Vagina (tissue), 2 donors: Measurements from ENCODE around the gene KRTAP10-3. TPM values are rescaled to one million over a fixed set of nuclear protein-coding genes. Genes with fewer than 3 reads are reported as not detected.
A peak's percentile ranks its signal among the peaks of the same experiment; 100 is the strongest.

Experiments
- DNase-seq, 2 donors: peaks; one replicate each; pipeline ENCODE4 v3.0.0-alpha.2; 2017; ENCODE audit errors: extremely low spot score in 2 of 2
- H3K27ac ChIP-seq: fragments of 200-600 bp; sonication (generic); one replicate; pipeline ENCODE4 v1.5.1; 2019
- H3K27me3 ChIP-seq: fragments of 200-600 bp; sonication (generic); one replicate; pipeline ENCODE4 v1.5.1; 2019
- H3K36me3 ChIP-seq, 2 donors: fragments of 200-600 bp; sonication (generic); one replicate each; pipeline ENCODE4 v1.5.1; 2017 to 2019
- H3K4me1 ChIP-seq: fragments of 200-600 bp; sonication (generic); one replicate; pipeline ENCODE4 v1.5.1; 2019
- H3K4me3 ChIP-seq, 2 donors: fragments of 200-600 bp; sonication (generic); 1 replicate in 1 of 2; 2 replicates in 1 of 2; pipeline ENCODE4 v1.5.1; 2016 to 2019
- H3K9me3 ChIP-seq: fragments of 200-600 bp; sonication (generic); one replicate; pipeline ENCODE4 v1.5.1; 2019
- POLR2A ChIP-seq, 2 donors: fragments of 450-650 bp; IDR thresholded peaks; one replicate each; pipeline ENCODE4 v1.6.1; 2017; ENCODE audit warnings: antibody characterized with exemption in 2 of 2, mild to moderate bottlenecking in 2 of 2, moderate library complexity in 2 of 2
- POLR2AphosphoS5 ChIP-seq, 2 donors: sonication (generic); formaldehyde crosslinking; IDR thresholded peaks; one replicate each; pipeline ENCODE4 v1.9.0; 2017; ENCODE audit warnings: antibody characterized with exemption in 2 of 2, mild to moderate bottlenecking in 2 of 2, low read depth in 1 of 2; ENCODE audit not compliant: insufficient read depth in 1 of 2
- intact Hi-C: fragments of 100-400 bp; cut with DNase I; formaldehyde crosslinking; loops from one replicate; pipeline ENCODE4 v1.15.1; 2023
- total RNA-seq: library from RNA; depleted of rRNA; stranded (reverse); fragments of >200 nt; gene quantifications from one replicate; pipeline ENCODE4 v1.2.3, GENCODE V29; 2016
- TF ChIP-seq, protein P1 (sequence below), 3 experiments: fragments of 450-650 bp in 2 of 3; fragments of 200-600 bp in 1 of 3; sonication (generic) in 1 of 3; IDR thresholded peaks; one replicate each; pipeline ENCODE4 v1.5.1; 2017 to 2019; ENCODE audit warnings: antibody characterized with exemption in 3 of 3, mild to moderate bottlenecking in 2 of 3, moderate library complexity in 2 of 3

The KRTAP10-3 gene
- total RNA-seq, 1 donor from 2014 or later, result not detected

DNA sequence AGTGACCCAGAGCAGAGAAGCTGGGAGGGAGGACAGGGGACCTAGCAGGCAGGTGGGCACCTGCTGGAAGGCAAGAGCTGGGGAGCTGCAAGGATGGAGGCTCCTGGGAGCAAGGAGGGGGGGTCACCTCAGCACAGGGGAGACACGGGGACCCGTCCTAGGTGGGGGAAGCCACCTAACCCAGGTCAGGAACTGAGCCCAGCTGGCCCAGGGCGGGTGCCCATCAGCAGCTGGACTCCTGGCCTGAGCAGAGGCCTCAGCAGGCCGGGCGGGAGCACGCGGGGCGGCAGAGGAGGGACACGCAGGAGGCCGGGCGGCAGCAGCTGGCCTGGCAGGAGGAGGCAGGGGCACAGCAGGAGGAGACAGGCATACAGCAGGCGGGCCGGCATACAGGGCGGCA lies 19.5 kb downstream of the KRTAP10-3 start:
- H3K4me1 ChIP-seq, result no peaks in the 10 kb centered on the region
- no peaks in the 10 kb centered on the region for H3K9me3 ChIP-seq
- H3K27ac ChIP-seq, result no peak overlapping the region
- intact Hi-C loops, result no loop called here
- H3K27me3 ChIP-seq, result no peaks in the 10 kb centered on the region
- no peaks in the 10 kb centered on the region for H3K36me3 ChIP-seq
- H3K4me3 ChIP-seq, result no peak overlapping the region
- DNase-seq, result peak; percentile 44 to 67
- TF ChIP-seq, protein P1, sequence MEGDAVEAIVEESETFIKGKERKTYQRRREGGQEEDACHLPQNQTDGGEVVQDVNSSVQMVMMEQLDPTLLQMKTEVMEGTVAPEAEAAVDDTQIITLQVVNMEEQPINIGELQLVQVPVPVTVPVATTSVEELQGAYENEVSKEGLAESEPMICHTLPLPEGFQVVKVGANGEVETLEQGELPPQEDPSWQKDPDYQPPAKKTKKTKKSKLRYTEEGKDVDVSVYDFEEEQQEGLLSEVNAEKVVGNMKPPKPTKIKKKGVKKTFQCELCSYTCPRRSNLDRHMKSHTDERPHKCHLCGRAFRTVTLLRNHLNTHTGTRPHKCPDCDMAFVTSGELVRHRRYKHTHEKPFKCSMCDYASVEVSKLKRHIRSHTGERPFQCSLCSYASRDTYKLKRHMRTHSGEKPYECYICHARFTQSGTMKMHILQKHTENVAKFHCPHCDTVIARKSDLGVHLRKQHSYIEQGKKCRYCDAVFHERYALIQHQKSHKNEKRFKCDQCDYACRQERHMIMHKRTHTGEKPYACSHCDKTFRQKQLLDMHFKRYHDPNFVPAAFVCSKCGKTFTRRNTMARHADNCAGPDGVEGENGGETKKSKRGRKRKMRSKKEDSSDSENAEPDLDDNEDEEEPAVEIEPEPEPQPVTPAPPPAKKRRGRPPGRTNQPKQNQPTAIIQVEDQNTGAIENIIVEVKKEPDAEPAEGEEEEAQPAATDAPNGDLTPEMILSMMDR (IDR thresholded peaks at IDR 0.05), result no peak
- TF ChIP-seq POLR2AphosphoS5 (IDR thresholded peaks at IDR 0.05; ENCODE audit: insufficient read depth in 1 of 2, low read depth in 1 of 2) (no peak), POLR2A (IDR thresholded peaks at IDR 0.05) (no peak)

DNA sequence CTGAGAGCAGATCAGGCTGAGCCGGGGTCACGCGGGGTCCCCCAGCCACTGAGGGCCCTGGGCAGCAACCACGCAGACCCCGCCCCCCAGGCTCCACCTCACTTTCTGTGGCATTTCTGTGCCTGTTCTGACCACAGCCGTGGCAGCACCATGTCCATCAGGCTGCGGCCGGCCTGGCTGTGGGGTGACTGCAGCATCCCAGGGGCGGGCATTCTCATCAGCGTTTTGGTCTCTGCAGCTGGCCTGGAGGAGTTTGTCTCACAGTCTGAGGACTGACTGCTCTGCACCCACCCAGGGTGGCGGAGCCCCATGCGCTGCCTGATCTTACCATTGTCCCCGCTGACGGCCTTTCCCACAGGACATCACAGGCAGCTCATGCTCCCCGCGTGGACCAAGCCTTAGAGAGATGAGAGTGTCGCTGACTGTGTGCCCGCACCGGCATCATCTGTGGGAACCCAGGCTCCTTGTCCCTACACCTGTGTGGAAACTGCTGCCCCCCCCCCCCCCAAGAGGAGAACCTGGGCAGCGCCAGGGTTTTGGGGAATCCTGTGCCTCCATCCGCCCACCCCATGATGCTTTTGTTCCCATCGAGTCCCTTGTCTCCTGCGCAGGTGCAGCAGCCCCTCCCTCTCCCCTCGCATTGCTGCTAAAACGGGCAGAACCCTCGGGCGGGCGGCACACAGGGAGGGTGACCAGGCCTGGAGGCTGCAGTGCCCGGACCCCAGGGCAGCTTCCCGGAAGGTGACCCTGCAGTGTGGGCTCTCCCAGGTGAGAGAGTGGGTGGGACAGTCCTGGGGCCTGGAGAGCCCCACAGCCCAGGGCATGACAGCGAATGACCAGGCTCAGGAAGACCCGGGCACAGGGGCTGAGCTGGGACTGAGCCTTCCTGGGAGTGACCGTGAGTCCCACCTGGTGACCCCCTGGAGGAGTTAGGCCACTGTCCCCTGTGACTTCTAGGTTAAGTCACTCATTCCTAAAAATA lies 20.4 kb downstream of the KRTAP10-3 start:
- DNase-seq, result peak; percentile 72 to 92

DNA sequence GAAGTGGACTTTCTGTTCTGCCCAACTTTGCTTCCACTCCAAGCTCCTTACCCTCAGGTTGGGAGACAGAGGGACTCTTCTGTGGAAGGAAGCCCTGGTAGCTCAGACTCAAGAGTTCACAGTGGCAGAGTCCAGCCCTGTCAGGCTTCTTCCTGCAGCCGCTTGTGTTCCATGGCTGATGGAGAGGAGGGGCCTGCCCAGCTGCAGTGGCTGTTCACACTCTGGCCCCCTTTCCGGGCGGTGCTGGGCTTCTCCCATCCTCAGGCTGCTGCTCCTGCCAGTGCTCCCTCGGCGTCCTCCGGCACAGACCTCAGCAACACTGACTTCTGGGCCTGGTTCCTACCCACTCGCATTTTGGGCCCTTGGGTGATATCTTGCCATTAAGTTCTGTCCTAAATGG lies 22.6 kb downstream of the KRTAP10-3 start:
- H3K27ac ChIP-seq, result no peak overlapping the region
- H3K4me3 ChIP-seq, result no peak overlapping the region
- intact Hi-C loops, result no loop called here
- H3K4me1 ChIP-seq, result no peaks in the 10 kb centered on the region
- no peaks in the 10 kb centered on the region for H3K9me3 ChIP-seq
- no peak for DNase-seq
- no peaks in the 10 kb centered on the region for H3K27me3 ChIP-seq
- no peaks in the 10 kb centered on the region for H3K36me3 ChIP-seq
- TF ChIP-seq POLR2AphosphoS5 (IDR thresholded peaks at IDR 0.05; ENCODE audit: insufficient read depth in 1 of 2, low read depth in 1 of 2) (no peak), POLR2A (IDR thresholded peaks at IDR 0.05) (no peak)
- TF ChIP-seq, protein P1 (IDR thresholded peaks at IDR 0.05), result no peak

More for the DNA sequence above, 20.4 kb downstream of the KRTAP10-3 start:
- intact Hi-C loops, result no loop called here
- TF ChIP-seq, protein P1 (IDR thresholded peaks at IDR 0.05), result no peak
- TF ChIP-seq POLR2AphosphoS5 (IDR thresholded peaks at IDR 0.05; ENCODE audit: insufficient read depth in 1 of 2, low read depth in 1 of 2), result no peak
- TF ChIP-seq POLR2A (IDR thresholded peaks at IDR 0.05), result no peak
- Histone ChIP-seq H3K4me1 (no peaks in the 10 kb centered on the region), H3K27me3 (no peaks in the 10 kb centered on the region), H3K36me3 (no peaks in the 10 kb centered on the region), H3K27ac (no peak overlapping the region), H3K9me3 (no peaks in the 10 kb centered on the region), H3K4me3 (no peak overlapping the region)

DNA sequence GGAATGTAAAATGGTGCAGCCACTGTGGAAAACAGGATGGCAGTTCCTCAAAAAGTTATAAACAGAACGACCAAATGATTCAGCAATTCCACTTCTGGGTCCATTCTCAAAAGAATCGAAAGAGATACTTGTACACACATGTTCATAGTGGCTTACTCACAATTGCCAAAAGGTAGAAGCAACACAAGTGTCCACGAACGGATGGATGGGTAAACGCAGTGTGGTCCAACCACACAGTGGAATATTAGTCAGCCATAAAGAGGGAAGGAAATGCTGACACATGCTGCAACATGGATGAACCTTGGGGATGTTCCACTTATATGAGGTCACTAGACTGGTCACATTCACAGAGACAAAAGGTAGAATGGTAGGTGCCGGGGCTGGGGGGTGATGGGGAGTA lies 23.9 kb downstream of the KRTAP10-3 start:
- TF ChIP-seq, protein P1 (IDR thresholded peaks at IDR 0.05), result no peak
- TF ChIP-seq POLR2AphosphoS5 (IDR thresholded peaks at IDR 0.05; ENCODE audit: insufficient read depth in 1 of 2, low read depth in 1 of 2), result no peak
- no peak for DNase-seq
- Histone ChIP-seq H3K27ac (no peak overlapping the region), H3K36me3 (no peaks in the 10 kb centered on the region), H3K4me3 (no peak overlapping the region), H3K9me3 (no peaks in the 10 kb centered on the region), H3K27me3 (no peaks in the 10 kb centered on the region), H3K4me1 (no peaks in the 10 kb centered on the region)
- intact Hi-C loops, result no loop called here
